GM18520 (cell line): ENCODE results near the gene GFM1.

ENCODE experiments used
- ATAC-seq: cut with Tn5 transposase; IDR thresholded peaks from one replicate; pipeline ENCODE4 v1.9.1; 2021; ENCODE audit not compliant: unreplicated experiment

GFM1 gene

DNA sequence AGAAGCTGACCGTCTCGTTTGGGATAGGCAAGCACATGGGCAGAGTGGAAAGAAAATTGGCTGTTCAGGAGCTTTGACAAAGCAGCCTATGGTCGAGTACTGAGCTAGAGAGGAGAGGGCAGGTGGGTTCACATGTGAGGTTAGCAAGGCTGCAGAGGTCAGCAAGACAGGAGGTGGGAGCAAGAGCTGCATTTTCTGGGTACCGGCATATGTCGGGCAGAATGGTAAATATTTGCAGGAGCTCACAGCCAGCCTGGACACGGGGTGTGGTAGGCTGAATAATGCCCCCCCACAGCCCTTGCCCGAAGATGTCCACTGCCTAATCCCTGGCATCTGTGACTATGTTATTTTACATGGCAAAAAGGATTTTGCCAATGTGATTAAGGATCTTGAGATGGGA lies 79.7 kb downstream of the GFM1 start:
- ATAC-seq = no peak

DNA sequence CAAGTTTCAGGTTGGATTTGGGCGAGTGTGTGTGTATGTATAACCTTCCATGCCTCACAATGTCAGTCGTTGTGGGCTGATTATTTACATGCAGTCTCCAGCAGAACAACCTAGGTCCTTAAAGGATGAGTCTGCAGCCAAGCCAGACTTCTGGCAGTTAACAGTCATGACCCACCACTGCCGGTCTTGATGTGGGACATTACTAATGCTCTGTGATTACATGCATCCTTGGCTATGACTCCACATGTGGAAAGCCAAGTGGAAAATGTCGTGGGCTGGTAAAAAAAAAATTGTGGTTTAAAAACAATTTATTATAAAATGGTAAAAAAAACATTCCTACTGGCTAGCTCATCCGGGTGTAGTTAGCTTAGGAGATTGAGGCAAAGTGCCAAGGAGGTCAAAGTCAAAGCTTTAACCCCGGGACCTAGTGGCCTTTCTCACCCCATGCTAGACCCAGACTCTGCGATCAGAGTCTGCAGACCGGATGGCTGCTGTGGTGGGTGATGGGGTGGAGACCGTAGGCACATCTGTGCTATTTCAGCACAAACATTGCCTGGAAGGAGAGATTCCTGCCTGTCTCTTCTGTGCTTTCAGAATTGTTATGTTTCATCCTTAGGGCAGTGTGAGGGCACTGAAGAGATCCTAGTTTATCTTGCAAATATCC lies 81.2 kb downstream of the GFM1 start:
- no peak for ATAC-seq

DNA sequence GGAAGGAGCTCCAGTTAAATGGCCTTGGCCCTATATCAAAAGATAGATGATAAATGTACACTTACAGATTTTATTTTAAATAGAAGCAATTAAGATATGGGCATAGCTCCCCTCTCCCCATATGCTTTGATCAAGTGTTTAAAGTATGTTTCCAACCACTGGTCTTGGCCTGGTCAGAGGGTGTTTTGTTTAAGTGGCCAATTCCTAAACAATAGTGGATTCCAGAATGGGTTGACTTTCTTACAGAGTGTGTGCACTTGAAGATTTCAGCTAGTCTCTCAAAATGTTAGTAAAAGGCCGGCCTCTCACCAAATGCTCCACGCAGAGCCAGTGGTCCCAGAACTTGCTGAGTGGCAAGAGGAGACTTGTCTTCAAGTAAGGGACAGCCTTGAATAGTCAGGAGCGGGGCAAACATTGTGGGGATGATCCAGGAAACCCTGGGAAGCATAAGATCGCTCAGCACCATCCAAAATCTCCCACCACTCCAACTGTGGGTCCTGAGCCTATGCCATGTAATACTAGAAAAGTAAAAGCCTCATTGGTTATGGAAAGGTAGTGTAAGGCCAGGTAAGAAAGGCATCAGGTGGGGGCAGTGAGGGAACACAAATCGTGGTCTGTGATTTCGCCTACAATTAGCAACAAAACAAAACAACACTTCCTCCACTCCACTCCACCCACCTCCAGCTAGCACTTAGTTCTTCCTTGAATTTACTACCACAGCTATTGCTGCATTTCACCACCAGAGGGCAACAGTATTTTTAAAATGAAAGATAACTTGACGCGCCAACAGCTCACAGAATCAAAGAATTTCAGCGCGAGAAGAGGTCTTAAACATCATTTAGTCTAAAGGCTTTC lies 83.1 kb downstream of the GFM1 start:
- ATAC-seq = peak; percentile 42

GRCh38 chr3:158728061-158728377 lies 83.7 kb downstream of the GFM1 start:
- no peak for ATAC-seq

GRCh38 chr3:158728851-158729250 lies 84.5 kb downstream of the GFM1 start:
- no peak for ATAC-seq

GRCh38 chr3:158731486-158731885 lies 87.2 kb downstream of the GFM1 start:
- no peak for ATAC-seq

DNA sequence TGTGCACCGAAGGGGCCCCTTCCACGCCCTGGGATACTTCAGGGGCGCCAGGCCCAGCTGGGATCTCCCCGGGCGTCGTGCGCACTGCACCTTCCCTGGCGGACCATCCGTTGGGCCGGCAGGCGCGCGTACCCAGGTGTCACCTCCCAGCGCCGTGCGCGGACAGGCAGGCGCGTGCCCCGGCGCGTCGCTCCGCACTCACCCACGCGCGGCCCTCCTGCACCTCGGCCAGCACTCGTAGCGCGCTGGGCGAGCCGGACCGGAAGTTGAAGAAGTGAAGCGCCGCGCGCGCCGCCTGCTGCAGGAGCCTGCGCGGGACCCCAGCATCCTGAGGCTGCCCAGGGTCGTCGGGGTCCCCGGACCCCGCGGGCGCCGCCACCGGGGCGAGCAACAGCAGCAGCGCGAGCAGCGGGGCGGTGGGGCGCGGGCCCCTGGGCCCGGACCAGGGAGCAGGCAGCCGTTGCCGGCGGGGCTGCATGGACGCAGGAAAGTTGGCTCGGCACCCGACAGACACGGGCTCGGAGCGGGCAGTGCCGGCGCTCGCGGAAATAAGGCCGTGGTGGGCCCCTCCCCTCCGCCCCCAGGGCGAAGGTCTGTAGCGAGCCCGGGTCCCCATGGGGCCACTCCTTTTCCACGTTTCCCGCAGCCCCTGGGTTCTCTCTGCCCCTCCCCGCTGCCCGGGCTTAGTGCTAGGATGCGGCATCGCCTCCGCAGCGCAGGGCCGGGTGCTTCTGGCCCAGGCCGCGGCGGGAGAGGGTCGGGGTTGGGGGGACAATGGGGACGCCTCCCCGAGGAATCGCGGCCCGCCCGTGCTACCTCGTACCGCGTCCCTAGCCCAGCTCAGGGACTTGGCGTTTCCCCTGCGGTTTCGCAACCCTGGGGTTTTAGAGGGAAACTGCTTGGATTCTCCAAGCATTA lies 87.9 kb downstream of the GFM1 start, which contains the start of gene RARRES1:
TSS of gene RARRES1 (minus strand) at position 520 of the 918 bp plus-strand sequence. CDS start at position 478, 42 bp downstream.
- peak; percentile 54 for ATAC-seq

GRCh38 chr3:158732856-158733200 lies 88.5 kb downstream of the GFM1 start:
- ATAC-seq = no peak

- no peak for ATAC-seq
Observed at GRCh38 chr3:158733656-158734055, 89.3 kb downstream of the GFM1 start.

- no peak for ATAC-seq
Observed at GRCh38 chr3:158735296-158736033, 91.1 kb downstream of the GFM1 start.

DNA sequence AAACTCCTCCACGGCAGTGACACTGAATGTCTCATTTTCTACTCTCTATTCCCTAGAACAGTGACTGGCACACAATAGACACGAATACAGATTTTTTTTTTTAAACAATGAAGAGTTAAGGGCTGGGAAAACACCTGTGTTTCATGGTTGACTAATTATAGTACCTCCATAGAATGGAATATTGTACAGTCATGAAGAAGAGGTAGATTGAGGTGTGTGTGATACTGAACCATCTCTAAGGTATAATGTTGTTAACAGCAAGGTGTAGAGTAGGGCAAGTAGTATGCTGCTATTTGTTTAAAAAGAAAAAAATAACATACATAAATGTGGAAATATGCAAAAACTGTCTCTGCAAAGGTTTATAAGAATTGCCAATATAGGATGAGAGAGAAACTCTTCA lies 93.1 kb downstream of the GFM1 start:
- ATAC-seq = no peak

DNA sequence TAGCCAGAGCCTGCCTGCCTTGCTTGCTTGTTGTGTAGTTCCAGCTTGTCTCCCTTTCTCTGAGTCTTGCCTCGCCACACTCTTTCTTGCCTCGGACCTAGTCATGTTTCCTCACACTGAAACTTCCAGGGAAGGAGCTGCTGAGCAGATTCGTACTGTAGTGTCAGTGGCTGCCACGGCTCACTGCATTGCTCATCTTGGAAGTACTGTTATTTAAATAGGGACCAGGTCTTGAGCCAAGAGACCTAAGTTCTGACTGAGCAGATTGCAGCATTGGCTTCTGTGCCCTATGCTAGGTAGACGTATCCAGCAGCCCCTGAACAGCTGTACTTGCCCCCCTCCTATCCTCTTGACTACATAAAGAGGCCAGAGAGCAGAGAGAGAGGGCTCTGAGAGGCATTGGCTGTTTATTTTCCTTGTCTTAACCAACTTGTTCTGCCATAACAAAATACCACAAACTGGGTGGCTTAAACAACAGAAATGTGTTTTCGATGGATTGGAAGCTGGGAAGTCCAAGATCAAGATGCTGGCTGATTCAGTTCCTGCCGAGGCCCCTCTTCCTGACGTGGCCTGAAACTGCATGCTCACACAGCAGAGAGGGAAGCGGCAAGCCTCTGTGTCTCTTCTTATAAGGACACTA lies 93.8 kb downstream of the GFM1 start:
- ATAC-seq = no peak

GRCh38 chr3:158738653-158739052 lies 94.3 kb downstream of the GFM1 start:
- ATAC-seq = no peak

- ATAC-seq = no peak
Observed at GRCh38 chr3:158739078-158739477, 94.8 kb downstream of the GFM1 start.

- no peak for ATAC-seq
Observed at GRCh38 chr3:158739661-158740060, 95.3 kb downstream of the GFM1 start.
